SK-N-SH (cell line): ENCODE measurements around the gene ACYP2.

Source experiments
- CTCF ChIP-seq: fragments of 200-600 bp; sonication (generic); IDR thresholded peaks from 2 replicates; pipeline ENCODE4 v1.6.1; 2017; ENCODE audit warnings: antibody characterized with exemption, mild to moderate bottlenecking, moderate library complexity
- POLR2AphosphoS5 ChIP-seq: IDR thresholded peaks from 2 replicates; pipeline ENCODE4 v1.6.1; 2012; ENCODE audit warnings: low read depth, low read length

DNA sequence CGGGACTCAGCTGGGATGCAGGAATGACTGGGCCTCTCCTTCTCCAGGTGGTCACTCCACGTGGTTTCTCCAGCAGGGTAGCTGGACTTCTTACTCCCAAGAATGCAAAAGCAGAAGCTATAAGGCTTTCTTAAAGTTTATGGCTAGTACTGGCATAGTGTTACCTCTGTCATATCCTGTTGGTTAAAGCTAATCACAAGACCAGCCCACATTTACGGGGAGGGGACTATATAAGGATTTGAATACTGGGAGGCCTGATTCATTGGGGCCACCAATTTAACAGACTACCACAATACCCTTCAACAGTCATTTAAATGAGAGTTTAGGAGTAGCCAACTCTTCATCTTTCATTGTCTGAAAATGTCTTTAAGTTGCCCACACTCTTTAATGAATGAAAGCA lies 235.0 kb downstream of the ACYP2 start:
- TF ChIP-seq CTCF = no peak
- TF ChIP-seq POLR2AphosphoS5 = no peak
